AG08395 (cell line): ENCODE results near the gene RXFP3.
A peak's percentile ranks its signal among the peaks of the same experiment; 100 is the strongest.
"Not testable (repeated sequence)": the region's sequence is repeated elsewhere in the genome, so short reads cannot be mapped to it uniquely, and the experiment has no call there.

ENCODE experiments used
- DNase-seq: peaks from one replicate; pipeline ENCODE4 v3.0.0; 2012; ENCODE audit warnings: mixed read lengths, low spot score

The RXFP3 gene

GRCh38 chr5:33936381-33937016 is at the start of gene RXFP3:
Gene RXFP3 (plus strand): TSS chr5:33936386. CDS start chr5:33936741, 355 bp downstream.
- no peak for DNase-seq

GRCh38 chr5:33887268-33887667 is 48.9 kb upstream of the RXFP3 start:
- no peak for DNase-seq

GRCh38 chr5:33888587-33888986 is 47.6 kb upstream of the RXFP3 start:
- DNase-seq: peak; percentile 40

DNA sequence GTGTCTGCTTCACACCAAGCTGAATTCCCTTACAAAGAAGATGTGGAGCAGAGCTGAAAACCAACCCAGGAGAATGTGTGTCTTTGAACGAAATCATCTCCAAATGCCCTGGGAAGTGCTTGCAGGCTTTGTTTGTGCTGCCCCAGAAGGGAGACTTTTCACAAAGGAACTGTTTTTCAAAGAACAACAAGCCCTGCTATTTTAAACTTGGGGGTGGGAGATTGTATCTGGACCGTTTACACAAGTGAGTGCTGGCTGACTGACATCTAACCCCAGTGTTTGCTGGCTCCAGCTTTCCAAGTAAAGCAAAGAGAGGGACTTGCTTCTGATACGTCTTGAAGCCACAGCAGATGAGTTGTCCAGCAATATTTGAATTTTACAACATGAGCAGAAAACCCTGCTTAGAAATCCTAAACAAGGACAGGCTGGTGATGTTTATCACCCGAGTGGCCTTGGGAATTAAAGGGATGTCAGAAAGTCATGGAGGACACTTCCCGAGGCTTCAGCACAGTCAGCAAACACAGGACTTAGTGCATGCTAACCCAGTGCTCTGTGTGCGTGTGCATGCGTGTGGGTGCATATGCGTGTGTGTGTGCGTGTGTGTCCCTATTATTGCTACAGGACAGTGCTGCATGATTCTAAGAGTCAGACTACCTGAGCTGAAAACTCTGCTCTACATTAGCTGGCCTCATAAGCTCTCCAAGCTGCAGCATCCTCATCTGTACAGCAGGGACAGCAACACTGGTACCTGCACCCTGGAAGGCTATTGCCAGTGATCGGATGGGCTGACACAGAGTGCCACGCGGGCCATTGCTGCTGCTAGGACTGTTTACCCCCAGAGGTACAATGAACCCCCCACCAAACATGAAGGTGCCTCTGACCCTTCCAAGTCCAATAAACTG is 45.8 kb upstream of the RXFP3 start:
- peak; percentile 10 for DNase-seq

- DNase-seq: no peak
These were observed 44.8 kb upstream of the RXFP3 start for GRCh38 chr5:33891446-33891787.

GRCh38 chr5:33891788-33892619 is 44.2 kb upstream of the RXFP3 start, which contains the start of gene ADAMTS12:
Gene ADAMTS12 (minus strand): TSS chr5:33891990. CDS start chr5:33891856, 134 bp downstream.
- peak; percentile 48 for DNase-seq

DNA sequence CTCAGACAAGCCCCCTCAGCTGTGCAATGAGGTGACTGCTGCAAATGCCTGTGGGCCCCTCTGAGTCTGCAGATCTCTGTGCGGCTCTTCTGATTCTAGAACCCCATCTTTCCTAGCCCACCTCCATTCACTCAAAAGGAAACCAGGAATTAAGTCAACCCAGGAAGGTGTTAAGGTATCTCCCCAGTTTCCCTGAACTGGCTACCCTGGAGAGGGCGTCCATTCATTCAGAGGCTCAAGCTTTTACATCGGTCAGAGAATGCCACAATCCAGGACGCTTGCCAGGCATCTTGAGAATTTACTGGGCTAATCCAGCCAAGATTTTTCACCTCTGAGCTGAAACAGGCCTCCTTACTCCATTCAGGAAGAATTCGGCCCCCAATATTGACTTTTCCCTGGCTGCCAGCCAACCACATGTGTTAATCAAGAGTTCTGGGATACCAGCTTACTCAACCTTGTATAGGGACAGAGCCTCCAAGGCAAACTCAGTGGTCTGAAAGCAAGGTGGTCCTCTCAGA is 43.5 kb upstream of the RXFP3 start:
- DNase-seq: peak; percentile 87

- DNase-seq: no peak
These were observed 41.6 kb upstream of the RXFP3 start for GRCh38 chr5:33894566-33894965.

GRCh38 chr5:33901156-33901555 is 35.0 kb upstream of the RXFP3 start:
- no peak for DNase-seq

DNA sequence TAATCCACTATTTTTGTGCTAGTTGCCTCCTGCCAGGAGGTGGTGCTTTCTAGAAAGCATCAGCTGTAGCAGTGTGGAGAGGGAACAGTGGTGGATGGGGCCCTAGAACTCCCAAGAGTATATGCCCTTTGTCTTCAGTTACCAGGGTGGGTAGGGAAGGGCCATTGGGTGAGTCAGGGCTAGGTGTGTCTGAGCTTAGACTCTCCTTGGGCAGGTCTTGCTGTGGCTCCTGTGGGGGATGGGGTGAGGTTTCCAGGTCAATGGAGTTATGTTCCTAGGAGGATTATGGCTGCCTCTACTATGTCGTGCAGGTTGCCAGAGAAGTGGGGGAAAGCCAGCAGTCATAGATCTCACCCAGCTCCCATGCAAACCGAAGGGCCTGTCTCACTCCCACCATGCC is 33.1 kb upstream of the RXFP3 start:
- no peak for DNase-seq

DNA sequence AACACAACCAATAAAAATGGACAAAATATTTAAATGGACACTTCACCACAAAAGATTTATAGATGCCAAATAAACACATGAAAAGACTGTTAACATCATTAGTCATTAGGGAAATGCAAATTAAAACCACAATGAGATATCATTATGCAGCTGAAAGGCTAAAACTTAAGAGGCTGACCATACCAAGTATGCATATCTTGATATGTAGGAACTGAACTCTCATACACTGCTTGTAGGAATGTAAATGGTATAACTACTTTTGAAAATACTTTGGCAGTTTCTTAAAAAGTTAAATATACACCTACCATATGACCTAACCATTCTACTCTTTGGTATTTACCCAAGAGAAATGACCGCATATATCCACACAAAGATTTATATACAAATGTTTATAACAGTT is 30.8 kb upstream of the RXFP3 start:
- no peak for DNase-seq

DNA sequence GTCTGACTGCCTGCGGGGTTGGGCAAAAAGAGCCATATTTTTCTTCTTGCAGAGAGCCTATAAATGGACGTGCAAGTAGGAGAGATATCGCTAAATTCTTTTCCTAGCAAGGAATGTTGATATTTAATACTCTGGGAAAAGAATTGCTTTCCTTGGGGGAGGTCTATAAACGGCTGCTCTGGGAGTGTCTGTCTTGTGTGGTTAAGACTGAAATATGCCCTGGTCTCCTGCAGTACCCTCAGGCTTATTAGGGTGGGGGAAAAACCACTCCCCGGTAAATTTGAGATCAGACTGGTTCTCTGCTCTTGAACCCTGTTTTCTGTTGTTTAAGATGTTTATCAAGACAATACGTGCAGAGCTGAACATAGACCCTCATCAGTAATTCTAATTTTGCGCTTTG is 29.9 kb upstream of the RXFP3 start:
- DNase-seq: not testable (repeated sequence)

DNA sequence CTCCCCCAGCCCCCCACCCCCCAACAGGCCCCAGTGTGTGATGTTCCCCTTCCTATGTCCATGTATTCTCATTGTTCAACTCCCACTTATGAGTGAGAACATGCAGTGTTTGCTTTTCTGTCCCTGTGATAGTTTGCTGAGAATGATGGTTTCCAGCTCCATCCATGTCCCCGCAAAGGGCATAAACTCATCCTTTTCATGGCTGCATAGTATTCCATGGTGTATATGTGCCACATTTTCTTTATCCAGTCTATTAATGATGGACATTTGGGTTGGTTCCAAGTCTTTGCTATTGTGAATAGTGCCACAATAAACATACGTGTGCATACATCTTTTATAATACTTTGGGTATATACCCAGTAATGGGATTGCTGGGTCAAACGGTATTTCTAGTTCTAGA is 21.3 kb upstream of the RXFP3 start:
- not testable (repeated sequence) for DNase-seq

DNA sequence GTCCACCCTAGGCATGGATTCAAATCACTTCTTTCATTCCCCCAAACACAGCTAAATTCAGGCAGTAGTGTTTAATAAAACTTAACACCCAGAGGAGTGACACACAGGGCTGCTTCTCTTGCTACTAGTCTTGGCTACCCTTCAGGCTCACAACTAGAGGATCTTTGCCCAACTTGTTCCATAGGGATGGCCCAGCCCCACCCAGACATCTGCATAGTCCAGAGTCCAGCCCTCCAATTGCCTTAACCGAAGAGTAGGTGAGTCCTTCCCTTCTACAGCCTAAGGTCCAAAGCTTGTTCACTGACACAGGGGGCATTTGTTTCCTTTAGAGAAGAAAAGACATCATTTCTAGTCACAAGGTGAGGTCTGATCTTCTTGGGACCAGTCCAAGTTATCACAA is 15.2 kb upstream of the RXFP3 start:
- no peak for DNase-seq

GRCh38 chr5:33925278-33925677 is 10.9 kb upstream of the RXFP3 start:
- DNase-seq: no peak

- DNase-seq: no peak
These were observed 8.5 kb upstream of the RXFP3 start for GRCh38 chr5:33927685-33928084.

- no peak for DNase-seq
These were observed 7.9 kb upstream of the RXFP3 start for GRCh38 chr5:33928283-33928682.

DNA sequence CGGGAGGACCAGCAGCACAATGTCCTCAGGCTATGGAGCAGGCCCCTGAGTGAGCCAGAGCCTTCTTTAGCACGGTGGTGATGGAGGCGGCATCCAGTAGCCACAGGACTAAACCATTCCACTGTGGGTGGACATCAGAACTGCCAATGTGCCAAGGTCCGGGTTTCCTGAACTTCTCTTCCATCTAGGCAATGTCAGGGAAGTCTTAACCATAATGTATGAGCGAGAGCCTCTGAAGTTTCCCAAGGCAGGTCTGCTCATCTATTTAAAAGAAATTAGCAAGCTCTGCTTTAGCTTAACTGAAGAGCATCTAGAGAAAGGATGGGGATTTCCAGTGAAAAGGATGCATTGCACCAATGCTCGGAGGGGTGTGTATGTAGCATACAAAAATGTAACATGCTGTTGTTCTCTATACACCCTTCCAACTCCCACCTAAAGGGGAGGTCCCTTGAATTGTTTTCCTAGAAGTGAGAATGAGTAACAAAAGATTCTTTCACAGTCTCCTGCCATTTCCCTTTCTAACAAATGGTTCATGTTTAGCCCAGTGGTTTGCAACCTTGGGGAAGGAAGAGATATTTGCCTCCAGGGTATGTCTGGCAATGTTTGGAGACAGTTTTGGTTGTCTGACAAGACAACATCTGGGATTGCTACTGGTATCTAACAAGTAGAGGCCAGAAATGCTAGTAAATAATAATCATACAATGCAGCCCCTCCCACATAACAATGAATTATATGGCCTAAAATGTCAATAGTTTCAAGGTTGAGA is 6.1 kb upstream of the RXFP3 start:
- DNase-seq: no peak

DNA sequence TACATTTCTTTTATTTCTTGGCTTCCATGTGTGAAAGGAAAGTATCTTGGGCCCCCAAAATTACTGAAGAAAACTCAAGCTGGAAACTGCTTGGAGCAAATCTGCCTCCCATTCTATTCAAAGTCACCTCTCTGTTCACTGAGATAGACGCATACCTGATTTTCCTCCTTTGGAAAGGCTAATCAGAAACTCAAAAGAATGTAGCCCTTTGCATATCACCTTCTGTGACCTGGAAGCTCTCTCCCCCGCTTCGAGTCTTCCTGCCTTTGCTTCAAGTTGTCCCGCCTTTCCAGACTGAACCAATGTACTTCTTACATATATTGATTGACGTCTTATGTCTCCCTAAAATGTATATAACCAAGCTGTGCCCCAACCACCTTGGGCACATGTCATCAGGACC is 5.0 kb upstream of the RXFP3 start:
- no peak for DNase-seq

GRCh38 chr5:33933723-33934169 is 2.4 kb upstream of the RXFP3 start:
- DNase-seq: no peak

- no peak for DNase-seq
These were observed 2.0 kb upstream of the RXFP3 start for GRCh38 chr5:33934176-33934575.

DNA sequence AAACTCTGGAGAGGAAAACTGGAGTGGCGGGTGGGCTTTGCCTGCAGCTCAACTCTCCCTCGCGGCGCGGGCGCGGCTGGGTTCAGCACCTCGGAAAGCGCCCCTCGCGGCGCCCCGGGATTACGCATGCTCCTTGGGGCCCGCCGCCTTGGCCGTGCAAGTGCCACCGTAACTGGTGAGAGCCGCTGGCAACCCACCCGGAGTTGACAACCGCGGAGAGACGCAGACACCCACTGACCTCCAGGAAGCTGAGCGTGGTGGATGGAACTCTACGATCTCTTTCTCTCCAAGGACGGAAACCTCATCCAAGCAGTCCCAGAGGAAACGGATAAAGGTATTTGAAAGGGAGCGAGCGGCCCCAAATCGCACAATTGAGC is 194 bp upstream of the RXFP3 start:
- peak; percentile 77 for DNase-seq
